Neural progenitor cell (in vitro differentiated cells): ENCODE measurements around the gene ECT2. TPM values are rescaled to one million over a fixed set of nuclear protein-coding genes. Genes with fewer than 3 reads are reported as not detected.
"Not testable (repeated sequence)": the region's sequence is repeated elsewhere in the genome, so short reads cannot be mapped to it uniquely, and the experiment has no call there.

Experiments used
- DNase-seq: peaks from one replicate; pipeline ENCODE4 v3.0.0-alpha.2; 2016; ENCODE audit warnings: low spot score
- H2AFZ ChIP-seq: fragments of 200-600 bp; sonication (generic); replicated peaks from 2 replicates; pipeline ENCODE4 v1.6.1; 2016; ENCODE audit warnings: antibody characterized with exemption
- H3F3A ChIP-seq: fragments of 200-600 bp; sonication (generic); 2 replicates; pipeline ENCODE4 v1.6.1; 2016; ENCODE audit warnings: antibody characterized with exemption, low read depth
- H3K27ac ChIP-seq: fragments of 200-600 bp; sonication (generic); 2 replicates; pipeline ENCODE4 v1.5.1; 2016; ENCODE audit warnings: mild to moderate bottlenecking
- H3K27me3 ChIP-seq: fragments of 200-600 bp; sonication (generic); 2 replicates; pipeline ENCODE4 v1.6.1; 2016; ENCODE audit warnings: mild to moderate bottlenecking, moderate library complexity
- H3K36me3 ChIP-seq: fragments of 200-600 bp; sonication (generic); 2 replicates; pipeline ENCODE4 v1.5.1; 2016
- H3K4me1 ChIP-seq: fragments of 200-600 bp; sonication (generic); 2 replicates; pipeline ENCODE4 v1.6.1; 2016; ENCODE audit warnings: mixed run types
- H3K4me2 ChIP-seq: fragments of 200-600 bp; sonication (generic); 2 replicates; pipeline ENCODE4 v1.6.1; 2016
- H3K4me3 ChIP-seq: fragments of 200-600 bp; sonication (generic); 2 replicates; pipeline ENCODE4 v1.5.1; 2016
- H3K79me2 ChIP-seq: fragments of 200-600 bp; sonication (generic); 2 replicates; pipeline ENCODE4 v1.6.1; 2016; ENCODE audit warnings: low read depth
- H3K9ac ChIP-seq: fragments of 200-600 bp; sonication (generic); 2 replicates; pipeline ENCODE4 v1.6.1; 2016
- H3K9me3 ChIP-seq: fragments of 200-600 bp; sonication (generic); 2 replicates; pipeline ENCODE4 v1.5.1; 2016; ENCODE audit warnings: low read depth
- H4K20me1 ChIP-seq: fragments of 200-600 bp; sonication (generic); 2 replicates; pipeline ENCODE4 v1.6.1; 2016; ENCODE audit warnings: low read depth
- H3K27ac Mint-ChIP-seq: 3 replicates; pipeline ENCODE4 v1.8.0; 2021; ENCODE audit warnings: mixed read lengths
- H3K27me3 Mint-ChIP-seq: 2 replicates; pipeline ENCODE4 v1.8.0; 2022; ENCODE audit warnings: low read depth, mild to moderate bottlenecking, inconsistent platforms, moderate library complexity, mixed read lengths; ENCODE audit not compliant: insufficient read depth
- H3K36me3 Mint-ChIP-seq: 3 replicates; pipeline ENCODE4 v1.8.0; 2021; ENCODE audit warnings: mixed read lengths
- H3K4me1 Mint-ChIP-seq: 3 replicates; pipeline ENCODE4 v1.8.0; 2021; ENCODE audit warnings: mixed read lengths
- H3K4me3 Mint-ChIP-seq: 3 replicates; pipeline ENCODE4 v1.8.0; 2021; ENCODE audit warnings: mild to moderate bottlenecking, moderate library complexity, mixed read lengths
- H3K9me3 Mint-ChIP-seq: 3 replicates; pipeline ENCODE4 v1.8.0; 2020; ENCODE audit warnings: mixed read lengths
- CTCF ChIP-seq: fragments of 200-600 bp; sonication (generic); IDR thresholded peaks from 2 replicates; pipeline ENCODE4 v1.5.1; 2017; ENCODE audit warnings: antibody characterized with exemption, mild to moderate bottlenecking
- EZH2 ChIP-seq: fragments of 200-600 bp; sonication (generic); IDR thresholded peaks from 2 replicates; pipeline ENCODE4 v1.6.1; 2017; ENCODE audit warnings: antibody characterized with exemption, mild to moderate bottlenecking, moderate library complexity
- EZH2phosphoT487 ChIP-seq: fragments of 200-600 bp; sonication (generic); IDR thresholded peaks from 2 replicates; pipeline ENCODE4 v1.6.1; 2017; ENCODE audit warnings: antibody characterized with exemption
- total RNA-seq: library from RNA; depleted of rRNA; stranded (reverse); fragments of >200 nt; gene quantifications from 2 replicates; pipeline ENCODE4 v1.2.3, GENCODE V29; 2015; ENCODE audit warnings: low replicate concordance

ECT2 gene
- total RNA-seq, 1 donor from 2014 or later, result 267 TPM

GRCh38 chr3:172702256-172702655, 48.3 kb upstream of the ECT2 start:
- peaks cover 3% of the 10 kb centered on the region for H3K4me1 ChIP-seq
- H3F3A ChIP-seq, result no peaks in the 10 kb centered on the region
- H3K9me3 ChIP-seq, result no peaks in the 10 kb centered on the region
- no peak overlapping the region for H3K4me3 ChIP-seq
- no peak overlapping the region for H2AFZ ChIP-seq
- no peak overlapping the region for H3K4me2 ChIP-seq
- H3K27me3 Mint-ChIP-seq, result no peaks in the 10 kb centered on the region
- H3K27me3 ChIP-seq, result no peaks in the 10 kb centered on the region
- no peak for DNase-seq
- H3K4me1 Mint-ChIP-seq, result peaks cover 14% of the 10 kb centered on the region
- no peak overlapping the region for H3K27ac Mint-ChIP-seq
- H3K36me3 ChIP-seq, result no peaks in the 10 kb centered on the region
- H3K79me2 ChIP-seq, result no peaks in the 10 kb centered on the region
- no peaks in the 10 kb centered on the region for H3K9me3 Mint-ChIP-seq
- TF ChIP-seq EZH2 (no peak), CTCF (no peak), EZH2phosphoT487 (no peak)
- H3K36me3 Mint-ChIP-seq, result no peaks in the 10 kb centered on the region
- H4K20me1 ChIP-seq, result no peaks in the 10 kb centered on the region
- no peak overlapping the region for H3K9ac ChIP-seq
- H3K27ac ChIP-seq, result no peak overlapping the region
- H3K4me3 Mint-ChIP-seq, result no peak overlapping the region

- not testable (repeated sequence) for H3K27me3 Mint-ChIP-seq, H3K27ac ChIP-seq, H3K4me3 Mint-ChIP-seq, H3K36me3 Mint-ChIP-seq, H3K27me3 ChIP-seq, H3K36me3 ChIP-seq, H3F3A ChIP-seq, H3K27ac Mint-ChIP-seq, H2AFZ ChIP-seq, H3K4me3 ChIP-seq, H3K9me3 Mint-ChIP-seq, H3K79me2 ChIP-seq, DNase-seq, H4K20me1 ChIP-seq, H3K9ac ChIP-seq, H3K4me1 ChIP-seq, H3K4me2 ChIP-seq, H3K9me3 ChIP-seq
- peaks cover 11% of the 10 kb centered on the region for H3K4me1 Mint-ChIP-seq
Measured at GRCh38 chr3:172702731-172703130, 47.8 kb upstream of the ECT2 start.

DNA sequence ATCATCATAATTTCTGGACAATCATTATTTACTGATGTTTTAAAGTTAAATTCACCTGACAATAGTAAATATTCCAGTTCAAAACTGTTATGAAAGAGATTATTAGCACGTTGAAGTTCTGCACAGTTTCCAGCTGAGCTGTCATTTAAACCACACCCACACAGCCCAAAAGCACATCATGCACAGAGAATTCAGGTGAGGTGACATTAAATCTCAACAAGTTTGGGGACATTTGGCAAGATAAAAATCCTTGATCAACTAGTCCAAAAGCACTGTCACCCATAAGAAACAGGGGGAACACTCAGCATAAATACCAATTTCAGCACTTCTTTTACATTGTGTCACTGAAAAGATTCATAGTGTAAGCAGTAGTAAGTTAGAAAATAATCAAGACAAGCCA, 46.5 kb upstream of the ECT2 start:
- Histone ChIP-seq H3K36me3 (no peaks in the 10 kb centered on the region), H3K9me3 (no peaks in the 10 kb centered on the region), H2AFZ (no peak overlapping the region), H3K4me2 (no peak overlapping the region), H3K27me3 (no peaks in the 10 kb centered on the region), H4K20me1 (no peaks in the 10 kb centered on the region), H3F3A (no peaks in the 10 kb centered on the region), H3K4me3 (no peak overlapping the region), H3K4me1 (peaks cover 3% of the 10 kb centered on the region), H3K79me2 (peaks cover 5% of the 10 kb centered on the region), H3K27ac (no peak overlapping the region), H3K9ac (no peak overlapping the region)
- Mint-ChIP-seq H3K27ac (no peak overlapping the region), H3K4me3 (no peak overlapping the region), H3K27me3 (no peaks in the 10 kb centered on the region), H3K36me3 (no peaks in the 10 kb centered on the region), H3K9me3 (no peaks in the 10 kb centered on the region), H3K4me1 (peaks cover 7% of the 10 kb centered on the region)
- no peak for DNase-seq
- TF ChIP-seq EZH2phosphoT487 (no peak), EZH2 (no peak), CTCF (no peak)

DNA sequence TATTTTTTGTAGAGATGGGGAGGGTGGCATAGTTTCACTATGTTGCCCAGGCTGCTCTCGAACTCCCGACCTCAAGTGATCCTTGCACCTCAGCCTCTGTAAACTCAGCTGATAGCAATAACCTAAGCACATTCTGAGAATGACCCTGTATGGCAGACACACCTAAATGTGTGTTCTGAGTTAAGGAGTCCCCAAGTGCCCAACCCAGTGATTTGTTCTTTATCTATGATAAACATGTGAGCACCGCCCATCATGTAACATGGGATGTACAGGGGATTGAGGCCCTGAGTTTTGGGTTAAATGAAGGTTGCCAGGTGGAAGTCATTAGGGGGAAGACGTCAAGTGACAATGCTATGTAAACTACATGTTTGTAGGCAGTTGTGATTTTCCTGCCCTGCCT, 45.4 kb upstream of the ECT2 start:
- Histone ChIP-seq H3K4me2 (no peak overlapping the region), H3K4me1 (peaks cover 3% of the 10 kb centered on the region), H3F3A (peaks cover 6% of the 10 kb centered on the region), H3K4me3 (no peak overlapping the region), H2AFZ (no peak overlapping the region), H3K79me2 (peaks cover 8% of the 10 kb centered on the region), H3K36me3 (no peaks in the 10 kb centered on the region), H3K27ac (no peak overlapping the region), H3K9ac (no peak overlapping the region), H4K20me1 (no peaks in the 10 kb centered on the region), H3K27me3 (no peaks in the 10 kb centered on the region), H3K9me3 (no peaks in the 10 kb centered on the region)
- Mint-ChIP-seq H3K9me3 (no peaks in the 10 kb centered on the region), H3K27ac (no peak overlapping the region), H3K27me3 (no peaks in the 10 kb centered on the region), H3K4me1 (peaks cover 16% of the 10 kb centered on the region), H3K4me3 (no peak overlapping the region), H3K36me3 (no peaks in the 10 kb centered on the region)
- TF ChIP-seq CTCF (no peak), EZH2 (no peak), EZH2phosphoT487 (no peak)
- DNase-seq, result no peak
